ENCODE measurements around the gene ESCO1. TPM values are rescaled to one million over a fixed set of nuclear protein-coding genes. Genes with fewer than 3 reads are reported as not detected.
A peak's percentile ranks its signal among the peaks of the same experiment; 100 is the strongest.

Gene ESCO1
- total RNA-seq, 1 donor from 2014 or later: 16.5 TPM

GRCh38 chr18:21490748-21491147 lies 109.8 kb downstream of the ESCO1 start:
- Histone ChIP-seq H3K27ac (no peak overlapping the region), H3K36me3 (no peaks in the 10 kb centered on the region), H3K4me3 (no peak overlapping the region), H3K9me3 (no peaks in the 10 kb centered on the region), H3K27me3 (ENCODE audit: low read depth) (no peaks in the 10 kb centered on the region), H3K4me1 (no peaks in the 10 kb centered on the region)
- no peak for TF ChIP-seq CTCF (IDR thresholded peaks at IDR 0.05)
- DNase-seq (no peak), ATAC-seq (no peak)
- intact Hi-C loops (cut with DNase I): no loop called here

- no peak for TF ChIP-seq CTCF (IDR thresholded peaks at IDR 0.05)
- ATAC-seq (no peak), DNase-seq (no peak)
- H3K27me3 ChIP-seq (ENCODE audit: low read depth): no peaks in the 10 kb centered on the region
- H3K4me3 ChIP-seq: no peak overlapping the region
- H3K36me3 ChIP-seq: no peaks in the 10 kb centered on the region
- no peaks in the 10 kb centered on the region for H3K4me1 ChIP-seq
- intact Hi-C loops (cut with DNase I): no loop called here
- no peak overlapping the region for H3K27ac ChIP-seq
- no peaks in the 10 kb centered on the region for H3K9me3 ChIP-seq
These were observed 110.5 kb downstream of the ESCO1 start for GRCh38 chr18:21489919-21490495.

- DNase-seq: no peak
- Histone ChIP-seq H3K4me3 (no peak overlapping the region), H3K9me3 (no peaks in the 10 kb centered on the region), H3K36me3 (no peaks in the 10 kb centered on the region), H3K27ac (no peak overlapping the region), H3K27me3 (ENCODE audit: low read depth) (no peaks in the 10 kb centered on the region), H3K4me1 (no peaks in the 10 kb centered on the region)
- peak; percentile 74 for TF ChIP-seq CTCF (IDR thresholded peaks at IDR 0.05)
- intact Hi-C loops (cut with DNase I): no loop called here
- peak; percentile 74 to 79 for ATAC-seq
These were observed 111.3 kb downstream of the ESCO1 start for GRCh38 chr18:21489119-21489750.

- Histone ChIP-seq H3K36me3 (no peaks in the 10 kb centered on the region), H3K27me3 (ENCODE audit: low read depth) (no peaks in the 10 kb centered on the region), H3K4me1 (no peaks in the 10 kb centered on the region), H3K4me3 (no peak overlapping the region), H3K9me3 (no peaks in the 10 kb centered on the region), H3K27ac (no peak overlapping the region)
- TF ChIP-seq CTCF (IDR thresholded peaks at IDR 0.05): no peak
- intact Hi-C loops (cut with DNase I): no loop called here
- ATAC-seq (no peak), DNase-seq (no peak)
These were observed 113.5 kb downstream of the ESCO1 start for GRCh38 chr18:21486905-21487437.

- no peak overlapping the region for H3K27ac ChIP-seq
- no peak overlapping the region for H3K4me3 ChIP-seq
- H3K9me3 ChIP-seq: no peaks in the 10 kb centered on the region
- H3K27me3 ChIP-seq (ENCODE audit: low read depth): no peaks in the 10 kb centered on the region
- DNase-seq (no peak), ATAC-seq (no peak)
- no peak for TF ChIP-seq CTCF (IDR thresholded peaks at IDR 0.05)
- H3K36me3 ChIP-seq: no peaks in the 10 kb centered on the region
- intact Hi-C loops (cut with DNase I): no loop called here
- H3K4me1 ChIP-seq: no peaks in the 10 kb centered on the region
These were observed 115.5 kb downstream of the ESCO1 start for GRCh38 chr18:21484851-21485636.
